ENCODE results near the gene DCLK3.

- TF ChIP-seq CTCF (conservative IDR thresholded peaks at IDR 0.05; ENCODE audit: low read depth, low read length) = no peak
- no peak for TF ChIP-seq EZH2 (IDR thresholded peaks at IDR 0.05; ENCODE audit: borderline replicate concordance, low read depth, low read length, poor library complexity, severe bottlenecking)
These were observed 89.5 kb downstream of the DCLK3 start for GRCh38 chr3:36674816-36675215.
